ENCODE measurements around the gene FAM174C.

The FAM174C gene

GRCh38 chr19:1275976-1276627 lies 772 bp downstream of the FAM174C start:
- no peak for DNase-seq

DNA sequence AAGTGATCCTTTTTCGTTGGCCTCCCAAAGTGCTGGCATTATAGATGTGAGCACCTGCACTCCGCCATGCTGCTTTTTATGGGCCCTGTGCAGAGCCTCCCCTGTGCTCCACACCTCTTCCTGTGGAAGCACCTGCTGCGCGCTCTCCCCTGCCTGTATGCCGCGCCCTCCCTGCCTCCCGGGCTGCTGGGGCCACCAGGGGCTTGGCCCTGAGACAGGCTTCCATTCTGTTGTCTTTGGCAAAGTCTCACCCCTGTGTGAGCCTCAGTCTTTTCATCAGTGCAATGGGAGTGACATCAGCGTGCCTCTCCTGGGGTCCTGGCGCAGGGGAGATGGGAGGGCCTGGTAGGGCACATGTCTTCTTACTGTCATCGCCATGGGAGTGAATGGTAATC lies 1.3 kb downstream of the FAM174C start:
- peak; percentile 88 for DNase-seq

GRCh38 chr19:1277061-1277460 lies 1.7 kb downstream of the FAM174C start:
- no peak for DNase-seq

GRCh38 chr19:1278074-1278473 lies 2.7 kb downstream of the FAM174C start:
- DNase-seq, result no peak

GRCh38 chr19:1278713-1279660 lies 3.7 kb downstream of the FAM174C start:
- no peak for DNase-seq

DNA sequence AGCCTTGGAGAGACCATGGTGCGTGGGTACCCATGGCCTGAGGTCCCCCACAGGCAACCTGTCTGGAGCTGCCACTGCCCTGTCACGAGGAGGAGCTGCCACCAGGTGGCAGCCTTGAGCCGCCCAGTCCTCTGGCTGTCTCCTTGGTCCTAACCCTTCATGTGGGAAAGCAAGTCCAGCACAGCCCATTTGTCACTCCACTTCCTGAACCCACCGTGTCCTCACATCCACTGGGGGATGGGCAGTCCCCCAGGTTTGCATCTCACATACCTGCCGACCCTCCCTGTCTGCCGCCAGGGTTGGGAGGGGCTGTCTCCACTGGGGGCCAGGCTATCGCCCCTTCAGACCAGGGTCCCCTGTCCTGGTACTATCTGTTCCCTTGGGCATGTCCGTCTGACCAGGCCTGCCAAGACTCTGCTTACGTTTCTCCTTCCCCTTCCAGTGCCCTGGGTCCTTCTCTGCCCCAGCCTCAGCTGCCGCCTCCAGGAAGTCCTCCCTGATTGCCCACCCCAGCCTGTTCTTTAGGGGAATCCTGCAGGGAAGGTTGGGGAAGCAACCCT lies 4.5 kb downstream of the FAM174C start:
- peak; percentile 83 for DNase-seq

- DNase-seq, result no peak
Measured at GRCh38 chr19:1280636-1281568, 5.6 kb downstream of the FAM174C start.

DNA sequence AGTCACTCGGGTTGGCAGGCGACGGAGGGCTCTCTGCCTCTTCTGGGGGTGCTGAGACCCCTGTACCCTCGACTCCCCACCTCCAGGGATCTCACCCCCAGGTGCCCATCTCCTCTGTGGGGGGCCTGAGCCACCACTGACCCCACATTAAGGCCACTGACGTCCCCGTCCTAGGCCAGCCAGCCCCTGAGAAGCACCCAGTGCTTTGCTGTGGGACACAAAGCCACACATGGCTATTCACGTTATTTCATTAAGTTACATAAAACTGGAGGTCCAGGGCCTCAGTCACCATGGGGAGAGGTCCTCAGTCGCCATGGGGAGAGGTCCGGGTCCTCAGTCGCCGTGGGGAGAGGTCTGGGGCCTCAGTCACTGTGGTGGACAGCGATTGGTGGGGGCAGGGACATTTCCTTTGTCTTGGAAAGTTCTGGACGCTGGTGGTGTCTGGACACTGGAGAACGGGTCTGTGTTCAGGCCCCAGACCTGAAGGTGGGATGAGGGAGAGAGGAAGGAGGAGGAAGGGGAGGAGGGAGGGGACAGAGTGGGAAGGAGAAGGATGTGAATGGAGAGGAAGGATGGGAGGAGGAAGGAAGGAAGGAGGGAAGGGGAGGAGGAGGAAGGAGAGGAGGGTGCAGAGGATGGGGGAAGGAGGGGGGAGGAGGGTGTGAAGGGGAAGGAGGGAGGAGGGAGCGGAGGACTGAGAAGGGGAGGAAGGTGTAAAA lies 6.4 kb downstream of the FAM174C start:
- no peak for DNase-seq

DNA sequence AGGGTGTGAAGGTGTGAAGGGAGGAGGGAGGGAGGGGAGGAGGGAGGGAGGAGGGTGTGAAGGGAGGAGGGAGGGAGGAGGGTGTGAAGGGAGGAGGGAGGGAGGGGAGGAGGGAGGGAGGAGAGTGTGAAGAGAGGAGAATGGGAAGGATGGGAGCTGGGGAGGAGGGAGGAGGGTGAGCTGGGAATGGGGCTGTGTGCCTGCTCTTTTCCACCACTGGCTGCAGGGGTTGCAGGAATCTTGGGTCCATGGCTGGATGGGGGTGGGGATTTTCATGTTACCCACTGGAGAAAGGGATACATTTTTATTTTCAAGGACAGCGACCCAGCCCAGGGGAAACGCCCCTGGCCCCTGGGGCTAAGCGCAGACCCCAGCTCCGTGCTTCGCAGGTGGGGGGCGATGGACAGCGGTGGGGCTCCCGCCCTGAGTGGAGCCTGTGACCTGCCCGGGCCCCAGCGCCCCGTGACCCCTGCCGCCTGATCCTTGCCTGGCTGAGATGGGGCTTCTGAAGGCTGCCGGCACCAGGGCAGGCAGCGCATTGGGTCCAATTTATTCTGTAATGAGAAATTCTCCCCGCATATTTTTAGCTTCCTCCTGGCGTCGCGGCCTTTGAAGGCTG lies 7.4 kb downstream of the FAM174C start:
- DNase-seq, result no peak

- DNase-seq, result no peak
Measured at GRCh38 chr19:1283207-1283916, 8.0 kb downstream of the FAM174C start.

DNA sequence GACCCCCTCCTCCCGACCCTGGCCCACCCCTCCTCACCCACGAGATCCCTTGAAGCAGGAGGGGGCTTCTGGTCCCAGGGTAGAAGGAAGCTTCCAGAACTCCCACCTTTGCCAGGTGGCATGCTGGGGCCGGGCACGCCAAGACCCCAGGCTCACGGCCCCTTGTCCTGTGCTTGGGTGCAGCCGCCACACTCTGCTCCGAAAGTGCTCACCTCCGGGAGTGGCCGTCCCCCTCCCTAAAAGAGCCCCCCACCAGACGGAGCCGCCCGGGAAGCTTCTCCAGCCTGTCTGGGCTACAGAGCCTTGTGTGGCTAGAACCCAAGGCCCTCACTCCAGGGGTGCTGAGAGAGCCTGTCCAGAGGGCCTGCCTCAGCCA lies 8.6 kb downstream of the FAM174C start:
- DNase-seq, result no peak

DNA sequence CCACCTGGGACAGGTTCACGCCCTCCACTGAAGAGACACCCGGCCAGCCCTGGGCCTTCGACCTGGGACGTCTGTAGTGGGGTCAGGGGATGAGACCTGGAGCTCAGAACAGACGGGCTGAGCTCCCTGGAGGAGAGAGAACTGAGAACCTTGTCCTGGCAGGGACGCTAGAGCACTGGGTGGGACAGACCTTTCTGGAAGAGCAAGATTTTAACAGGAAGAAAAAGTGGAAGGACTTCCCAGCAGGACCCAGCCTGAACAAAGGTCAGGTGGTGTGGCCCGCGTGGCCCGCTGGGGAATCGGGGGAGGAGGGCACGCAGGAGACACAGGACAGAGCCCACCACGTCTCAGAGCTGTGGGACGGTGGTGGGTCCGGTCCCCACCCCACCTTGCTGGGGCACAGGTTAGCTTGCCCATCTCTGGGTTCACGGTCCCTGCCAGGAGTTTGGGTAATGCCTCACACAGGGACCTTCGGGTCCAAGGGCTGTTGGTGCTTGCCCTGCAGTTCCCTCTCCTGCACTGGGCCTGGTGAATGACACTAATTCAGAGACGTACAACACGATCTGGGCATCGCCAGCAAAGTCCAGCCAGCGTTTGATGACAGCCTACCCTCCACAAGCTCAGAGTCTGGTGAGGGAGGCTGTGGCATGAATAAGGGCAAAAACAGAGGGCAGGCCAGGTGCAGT lies 9.1 kb downstream of the FAM174C start:
- peak; percentile 21 for DNase-seq

- DNase-seq, result no peak
Measured at GRCh38 chr19:1284979-1285736, 9.8 kb downstream of the FAM174C start.

DNA sequence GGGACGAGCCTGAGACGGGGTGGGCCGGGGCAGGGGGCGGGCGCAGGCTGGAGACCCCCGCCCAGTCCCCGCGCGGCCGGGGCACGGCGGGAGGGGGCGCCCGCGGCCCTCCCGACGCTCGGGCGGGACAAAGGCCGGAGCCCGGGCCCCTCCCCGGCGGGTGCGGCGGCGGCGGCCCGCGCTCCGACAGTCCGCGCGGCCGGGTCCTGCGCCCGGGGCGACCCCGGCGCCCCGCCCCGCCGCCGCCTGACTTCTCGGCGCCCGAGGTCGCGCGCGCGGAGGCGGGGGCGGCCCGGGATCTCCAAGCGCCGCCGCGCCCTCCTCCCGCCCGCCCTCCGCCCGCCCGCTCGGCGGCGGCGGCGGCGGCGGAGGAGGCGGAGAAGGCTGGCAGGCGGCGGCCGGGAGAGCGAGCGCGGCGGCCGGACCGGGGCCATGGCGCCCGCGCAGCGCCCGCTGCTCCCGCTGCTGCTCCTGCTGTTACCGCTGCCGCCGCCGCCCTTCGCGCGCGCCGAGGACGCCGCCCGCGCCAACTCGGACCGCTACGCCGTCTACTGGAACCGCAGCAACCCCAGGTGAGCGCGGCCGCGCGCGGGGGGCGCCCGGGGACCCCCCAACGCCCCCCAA lies 10.5 kb downstream of the FAM174C start, which contains the start of gene EFNA2:
EFNA2 (plus strand) TSS at position 137 of the 624 bp plus-strand sequence; CDS start at position 433, 296 bp downstream.
- DNase-seq, result peak; percentile 18

DNA sequence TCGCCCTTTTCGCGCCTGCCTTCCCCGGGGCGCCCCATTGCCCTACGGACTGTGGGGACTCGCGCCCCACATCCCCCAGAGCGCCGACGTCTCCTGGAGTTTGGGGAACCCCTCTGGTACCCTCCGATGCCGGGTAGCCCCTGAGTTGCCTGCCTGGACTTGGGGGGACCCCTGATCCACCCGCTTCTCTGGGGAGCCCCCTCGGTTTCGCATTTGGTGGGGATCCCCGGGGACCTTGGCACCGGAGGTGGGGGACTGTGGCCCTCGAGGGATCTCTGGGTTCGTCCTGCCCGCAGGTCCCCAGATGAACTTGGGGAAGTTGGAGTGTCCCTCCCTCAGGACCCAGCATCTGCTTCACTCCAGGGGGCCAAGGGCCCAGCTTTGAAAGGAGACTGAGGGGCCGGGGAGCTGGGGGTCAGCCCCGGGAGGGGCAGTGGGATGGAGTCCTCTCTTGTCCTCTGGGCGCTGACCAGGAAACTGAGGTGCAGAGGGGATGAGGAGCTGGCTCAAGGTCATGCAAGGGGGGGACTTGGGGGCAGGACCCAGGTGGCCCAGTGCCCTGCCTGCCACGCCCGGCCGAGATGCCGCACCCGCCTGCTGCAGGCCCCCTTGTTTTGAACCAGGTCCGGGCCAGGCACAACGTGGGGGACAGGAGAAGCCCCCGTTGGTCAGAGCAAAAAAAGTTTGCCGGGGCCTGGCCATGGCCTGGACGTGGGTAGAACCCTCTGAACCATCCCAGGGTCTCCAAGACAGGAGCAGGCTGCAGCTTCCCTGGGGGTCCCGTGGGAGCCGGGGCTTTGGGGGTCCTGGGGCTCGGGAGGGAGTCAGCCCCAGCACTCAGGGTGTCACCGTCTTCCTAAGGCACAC lies 11.4 kb downstream of the FAM174C start:
- no peak for DNase-seq

GRCh38 chr19:1287354-1288225 lies 12.3 kb downstream of the FAM174C start:
- no peak for DNase-seq

DNA sequence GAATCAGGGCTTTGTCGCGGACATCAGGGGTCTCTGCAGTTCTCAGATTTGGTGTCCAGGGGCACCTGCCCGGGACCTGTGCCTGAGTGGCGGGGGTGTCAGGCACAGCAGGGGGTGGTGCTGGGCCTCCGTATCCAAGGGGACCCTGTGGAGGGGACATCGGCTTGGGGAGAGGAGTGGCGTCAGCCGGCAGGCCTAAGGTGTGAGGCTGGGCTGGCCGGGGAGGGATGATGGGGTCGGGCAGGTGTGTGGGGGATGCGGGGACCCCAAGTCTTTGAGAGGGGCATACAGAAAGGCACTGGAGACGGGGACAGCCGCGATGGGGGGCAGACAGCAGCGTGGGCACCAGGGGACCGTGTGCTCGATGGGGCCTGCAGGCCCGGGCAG lies 12.9 kb downstream of the FAM174C start:
- no peak for DNase-seq
